Measurements from ENCODE around the gene GMCL1.

GRCh38 chr2:69801745-69802290 lies 27.6 kb upstream of the GMCL1 start:
- TF ChIP-seq GATA3 (IDR thresholded peaks at IDR 0.05; ENCODE audit: low read depth, low read length) (no peak), GATA2 (IDR thresholded peaks at IDR 0.05; ENCODE audit: low read depth, low read length) (no peak)
